Bronchial epithelial cell (primary cell): Measurements from ENCODE around the gene WDR70. TPM values are rescaled to one million over a fixed set of nuclear protein-coding genes. Genes with fewer than 3 reads are reported as not detected.

Source experiments
- DNase-seq: peaks from one replicate; pipeline ENCODE4 v3.0.0-alpha.2; 2010; ENCODE audit warnings: low read depth
- FAIRE-seq: peaks from 2 replicates; lab custom pipeline; 2011; peaks lifted over from hg19 to GRCh38; lab: Jason Lieb, UNC
- H3K27me3 ChIP-seq: 2 replicates; pipeline ENCODE4 v1.5.1; 2011; ENCODE audit warnings: low read length; ENCODE audit not compliant: control insufficient read depth, insufficient read depth
- H3K36me3 ChIP-seq: 2 replicates; pipeline ENCODE4 v1.5.1; 2011; ENCODE audit warnings: low read length; ENCODE audit not compliant: control insufficient read depth, insufficient read depth
- H3K4me3 ChIP-seq: 2 replicates; pipeline ENCODE4 v1.5.1; 2011; ENCODE audit warnings: mild to moderate bottlenecking, low read depth, low read length, control low read depth
- total RNA-seq: library from RNA; depleted of rRNA; stranded (reverse); fragments of >200 nt; gene quantifications from 2 replicates; pipeline ENCODE4 v1.2.1, GENCODE V29; 2014
- TF ChIP-seq, protein P1 (sequence below): IDR thresholded peaks from 2 replicates; pipeline ENCODE4 v1.5.1; 2011; ENCODE audit warnings: mild to moderate bottlenecking, moderate library complexity, low read length, control low read depth, inconsistent platforms; ENCODE audit not compliant: insufficient read depth, severe bottlenecking

The WDR70 gene
- total RNA-seq, 1 donor from 2014 or later = 17.9 TPM

DNA sequence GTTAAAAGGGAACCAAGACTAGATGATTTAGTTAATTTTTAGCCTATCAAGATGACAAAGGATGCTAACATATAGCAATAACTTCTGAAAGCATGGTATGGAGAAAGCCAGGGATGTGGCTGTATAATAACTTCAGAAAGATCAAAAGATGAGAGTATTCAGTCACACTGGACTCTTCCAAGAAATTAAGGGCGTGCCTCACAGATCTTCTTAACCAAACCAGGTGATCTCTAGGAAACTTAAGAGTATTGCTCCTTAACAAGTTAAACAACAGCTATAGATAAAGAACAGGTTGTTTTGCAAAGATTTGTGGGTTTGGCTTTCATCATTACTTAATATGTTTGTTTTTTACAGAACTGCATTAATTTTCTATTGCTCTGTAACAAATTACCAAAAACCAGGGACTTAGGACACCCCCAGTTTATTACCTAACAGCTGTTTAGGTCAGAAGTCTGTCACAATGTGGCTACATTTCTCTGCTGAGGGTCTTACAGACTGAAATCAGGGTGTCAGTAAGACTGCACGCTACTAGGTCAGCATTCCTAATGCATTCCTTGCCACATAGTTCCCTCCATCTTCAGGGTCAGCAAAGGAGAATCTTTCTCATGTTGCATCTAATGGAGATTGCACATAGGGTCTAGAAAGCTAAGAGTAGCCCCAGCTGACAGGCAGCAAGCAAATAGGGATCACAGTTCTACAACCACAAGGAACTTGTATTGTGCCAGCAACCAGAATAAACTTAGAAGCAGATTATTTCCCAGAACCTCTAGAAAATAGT, 113.8 kb downstream of the WDR70 start:
- TF ChIP-seq, protein P1, sequence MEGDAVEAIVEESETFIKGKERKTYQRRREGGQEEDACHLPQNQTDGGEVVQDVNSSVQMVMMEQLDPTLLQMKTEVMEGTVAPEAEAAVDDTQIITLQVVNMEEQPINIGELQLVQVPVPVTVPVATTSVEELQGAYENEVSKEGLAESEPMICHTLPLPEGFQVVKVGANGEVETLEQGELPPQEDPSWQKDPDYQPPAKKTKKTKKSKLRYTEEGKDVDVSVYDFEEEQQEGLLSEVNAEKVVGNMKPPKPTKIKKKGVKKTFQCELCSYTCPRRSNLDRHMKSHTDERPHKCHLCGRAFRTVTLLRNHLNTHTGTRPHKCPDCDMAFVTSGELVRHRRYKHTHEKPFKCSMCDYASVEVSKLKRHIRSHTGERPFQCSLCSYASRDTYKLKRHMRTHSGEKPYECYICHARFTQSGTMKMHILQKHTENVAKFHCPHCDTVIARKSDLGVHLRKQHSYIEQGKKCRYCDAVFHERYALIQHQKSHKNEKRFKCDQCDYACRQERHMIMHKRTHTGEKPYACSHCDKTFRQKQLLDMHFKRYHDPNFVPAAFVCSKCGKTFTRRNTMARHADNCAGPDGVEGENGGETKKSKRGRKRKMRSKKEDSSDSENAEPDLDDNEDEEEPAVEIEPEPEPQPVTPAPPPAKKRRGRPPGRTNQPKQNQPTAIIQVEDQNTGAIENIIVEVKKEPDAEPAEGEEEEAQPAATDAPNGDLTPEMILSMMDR = no peak
- no peak for DNase-seq
- no peaks in the 10 kb centered on the region for H3K36me3 ChIP-seq
- no peak overlapping the region for H3K4me3 ChIP-seq
- H3K27me3 ChIP-seq = no peaks in the 10 kb centered on the region
- no peak for FAIRE-seq

DNA sequence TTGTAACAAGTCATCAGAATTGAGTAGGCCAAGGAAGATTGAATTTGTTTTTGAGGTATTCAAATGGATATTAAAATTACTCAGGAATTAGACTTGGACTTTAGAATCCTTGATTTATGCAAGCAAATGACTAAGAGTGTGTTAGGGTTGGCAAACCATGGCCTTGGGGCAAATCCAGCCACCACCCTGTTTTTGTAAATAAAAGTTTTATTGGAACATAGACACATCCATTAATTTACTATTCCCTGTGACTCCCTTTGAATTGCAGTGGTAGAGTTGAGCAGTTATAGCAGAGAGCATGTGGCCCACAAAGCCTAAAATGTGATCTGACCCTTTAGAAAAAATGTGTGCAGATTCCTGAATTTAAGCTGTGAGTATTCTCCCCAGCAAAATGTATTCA, 115.6 kb downstream of the WDR70 start:
- Histone ChIP-seq H3K4me3 (no peak overlapping the region), H3K36me3 (no peaks in the 10 kb centered on the region), H3K27me3 (no peaks in the 10 kb centered on the region)
- FAIRE-seq = no peak
- peak; percentile 75 for DNase-seq
- TF ChIP-seq, protein P1 = no peak

DNA sequence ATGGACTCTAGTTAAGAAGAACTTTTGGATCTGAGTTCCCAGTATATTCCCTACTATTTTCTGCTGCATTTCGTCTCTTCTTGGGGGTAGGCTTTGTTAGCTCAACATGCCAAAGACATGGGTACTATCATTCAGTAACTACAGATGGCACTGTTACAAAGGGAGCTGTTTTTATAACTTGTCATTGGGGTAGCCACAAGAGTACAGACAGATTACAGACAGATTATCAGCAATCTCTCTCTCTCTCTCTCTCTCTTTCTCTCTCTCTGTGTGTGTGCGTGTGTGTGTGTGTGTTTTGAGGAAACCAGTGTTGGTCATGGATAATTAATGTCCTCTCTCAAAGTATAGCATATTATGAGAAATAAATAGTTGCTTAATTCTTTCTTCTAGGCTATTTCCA, 116.1 kb downstream of the WDR70 start:
- FAIRE-seq (no peak), DNase-seq (peak; percentile 27)
- TF ChIP-seq, protein P1 = no peak
- no peaks in the 10 kb centered on the region for H3K27me3 ChIP-seq
- H3K4me3 ChIP-seq = no peak overlapping the region
- H3K36me3 ChIP-seq = no peaks in the 10 kb centered on the region

GRCh38 chr5:37495668-37496347, 116.7 kb downstream of the WDR70 start:
- no peak overlapping the region for H3K4me3 ChIP-seq
- no peaks in the 10 kb centered on the region for H3K27me3 ChIP-seq
- TF ChIP-seq, protein P1 = no peak
- DNase-seq (peak; percentile 83), FAIRE-seq (no peak)
- no peaks in the 10 kb centered on the region for H3K36me3 ChIP-seq

DNA sequence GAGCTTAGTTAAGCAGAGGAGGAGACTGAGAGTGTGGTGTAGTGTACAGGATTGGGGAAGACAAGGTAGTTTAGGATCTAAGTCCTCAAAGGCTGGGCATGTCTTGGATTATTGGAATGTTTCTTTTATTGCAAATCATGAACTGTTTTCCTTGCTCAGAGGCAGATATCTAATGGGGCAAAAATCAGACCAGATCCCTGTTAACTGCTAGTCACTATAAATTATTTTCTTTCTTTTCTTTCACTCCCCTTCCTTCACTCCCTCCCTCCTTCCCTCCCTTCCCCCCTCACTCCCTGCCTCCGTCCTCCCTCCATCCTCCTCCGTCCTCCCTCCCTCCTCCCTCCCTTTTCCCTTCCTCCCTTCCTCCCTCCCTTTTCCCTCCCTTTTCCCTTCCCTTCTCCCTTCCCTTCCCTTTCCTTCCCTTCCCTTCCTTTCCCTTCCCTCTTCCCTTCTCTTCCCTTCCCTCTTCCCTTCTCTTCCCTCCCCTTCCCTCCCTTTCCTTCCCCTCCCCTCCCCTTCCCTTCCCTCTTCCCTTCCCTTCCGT, 117.9 kb downstream of the WDR70 start:
- Histone ChIP-seq H3K36me3 (no peaks in the 10 kb centered on the region), H3K4me3 (no peak overlapping the region), H3K27me3 (no peaks in the 10 kb centered on the region)
- FAIRE-seq (no peak), DNase-seq (no peak)
- TF ChIP-seq, protein P1 = no peak
